HS-5 (cell line): ENCODE measurements around the gene CNKSR3.

ENCODE experiments used
- DNase-seq: peaks from one replicate; pipeline ENCODE4 v3.0.0-alpha.2; 2012; ENCODE audit warnings: low read depth

Gene CNKSR3

DNA sequence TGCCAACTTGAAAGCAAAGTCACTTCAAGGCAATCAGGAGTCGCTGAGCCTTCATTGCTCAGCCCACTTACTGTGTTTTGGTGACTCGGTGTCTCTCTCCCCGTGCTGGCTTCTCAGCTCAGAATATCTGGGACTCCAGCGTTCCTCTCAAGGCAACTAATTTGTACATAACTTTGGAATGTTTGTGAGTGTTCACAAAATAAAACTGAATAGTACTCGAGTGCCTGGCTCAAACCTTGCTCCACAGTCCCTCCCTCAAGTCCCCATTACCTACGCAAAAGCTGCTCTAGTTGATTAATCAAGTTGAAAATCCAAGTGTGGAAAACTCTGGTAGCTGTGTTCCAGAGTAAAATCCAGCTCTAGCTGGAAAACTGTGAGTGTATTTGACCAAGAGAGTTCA is 162.5 kb downstream of the CNKSR3 start:
- no peak for DNase-seq

DNA sequence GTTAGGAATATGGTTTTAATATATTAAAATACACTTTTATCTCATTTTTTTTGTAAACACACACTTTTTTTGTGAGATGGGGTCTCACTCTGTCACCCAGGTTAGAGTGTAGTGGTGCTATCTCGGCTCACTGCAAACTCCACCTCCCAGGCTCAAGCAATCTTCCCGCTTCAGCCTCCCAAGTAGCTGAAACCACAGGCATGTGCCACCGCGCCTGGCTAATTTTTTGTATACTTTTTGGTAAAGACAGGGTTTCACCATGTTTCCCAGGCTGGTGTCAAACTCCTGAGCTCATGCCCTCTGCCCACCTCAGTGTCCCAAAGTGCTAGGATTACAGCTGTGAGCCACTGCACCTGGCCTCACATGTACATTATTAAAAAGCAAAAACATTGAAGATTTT is 164.7 kb downstream of the CNKSR3 start:
- no peak for DNase-seq

DNA sequence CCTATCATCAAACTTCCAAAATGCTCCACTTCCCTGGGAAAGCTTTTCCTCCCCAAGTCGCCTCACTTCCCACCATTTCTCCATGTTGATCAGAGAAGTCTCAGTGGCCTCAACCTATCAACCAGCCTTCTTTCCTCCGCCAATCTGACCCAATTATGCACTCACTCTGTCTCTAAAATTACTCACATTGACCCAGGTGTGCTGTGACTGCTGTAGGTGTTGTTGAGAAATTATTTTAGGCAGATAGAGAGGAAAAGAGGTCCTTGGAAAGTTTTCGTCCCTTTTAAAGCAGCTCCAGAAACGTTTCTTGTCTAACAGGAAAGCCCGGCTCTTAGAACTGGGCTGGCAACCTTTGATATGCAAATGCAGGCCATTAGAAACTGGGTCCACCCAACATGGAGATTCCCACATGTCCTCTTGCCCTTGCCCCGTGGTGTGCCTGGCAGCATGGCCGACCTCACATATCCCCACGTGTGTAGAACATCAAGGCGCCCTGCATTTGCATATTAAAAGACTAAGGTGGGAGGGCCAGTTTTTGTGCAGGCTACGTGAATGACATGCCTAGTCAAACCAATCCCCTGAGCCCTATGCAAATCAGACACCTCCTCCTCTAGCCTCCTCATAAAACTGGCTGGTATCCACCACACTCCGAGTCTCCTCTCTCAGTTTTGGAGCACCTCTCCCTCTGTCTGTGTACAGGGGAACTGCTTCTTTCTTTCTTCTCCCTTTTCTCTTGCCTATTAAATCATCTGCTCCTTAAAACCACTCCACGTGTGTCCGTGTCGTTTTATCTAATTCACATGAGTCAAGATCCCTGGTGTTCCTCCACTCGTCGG is 166.8 kb downstream of the CNKSR3 start:
- DNase-seq = no peak

DNA sequence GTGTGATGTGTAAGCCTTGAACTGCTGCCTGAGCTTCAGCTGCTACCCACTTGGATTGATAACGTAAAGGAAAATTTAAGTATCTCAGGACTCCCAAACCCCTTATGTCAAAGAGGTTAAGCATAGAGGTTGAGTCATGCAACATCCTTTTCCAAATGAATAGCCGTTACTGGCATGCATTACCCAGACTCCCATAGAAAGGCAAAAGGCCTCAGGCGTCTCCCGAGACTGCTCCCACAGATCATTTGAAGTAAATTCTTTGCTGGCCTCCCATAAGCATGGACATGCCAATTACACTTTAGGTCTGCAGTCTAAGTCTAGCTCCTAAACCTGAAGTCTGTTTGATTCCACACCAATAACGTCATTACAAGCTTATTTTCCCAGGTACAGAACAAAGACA is 168.6 kb downstream of the CNKSR3 start:
- DNase-seq = no peak

DNA sequence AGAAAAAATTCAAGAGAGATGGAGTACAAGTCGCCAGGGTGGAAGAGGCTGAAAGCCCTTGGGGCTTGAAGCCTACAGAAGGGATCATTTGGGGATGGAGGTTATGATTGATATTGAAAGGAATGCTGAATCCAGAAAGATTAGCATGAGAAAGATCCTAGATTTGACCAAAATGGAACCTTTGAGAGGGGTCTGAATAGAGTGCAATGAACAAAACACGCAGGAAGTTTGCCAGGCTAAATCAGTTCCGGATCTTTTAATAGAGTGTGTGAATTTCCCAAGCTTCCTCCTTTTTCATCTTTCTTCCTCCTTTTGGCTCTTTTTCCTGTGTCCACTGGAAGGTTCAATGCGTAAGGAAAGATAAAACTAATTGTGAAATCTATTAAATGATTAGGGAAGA is 169.1 kb downstream of the CNKSR3 start:
- no peak for DNase-seq
